Measurements from ENCODE around the gene CCDC88C. TPM values are rescaled to one million over a fixed set of nuclear protein-coding genes. Genes with fewer than 3 reads are reported as not detected.
"Not testable (repeated sequence)": the region's sequence is repeated elsewhere in the genome, so short reads cannot be mapped to it uniquely, and the experiment has no call there.

CCDC88C gene
- polyA plus RNA-seq, 3 donors, result 4.7 to 7.6 (median 5.8) TPM

DNA sequence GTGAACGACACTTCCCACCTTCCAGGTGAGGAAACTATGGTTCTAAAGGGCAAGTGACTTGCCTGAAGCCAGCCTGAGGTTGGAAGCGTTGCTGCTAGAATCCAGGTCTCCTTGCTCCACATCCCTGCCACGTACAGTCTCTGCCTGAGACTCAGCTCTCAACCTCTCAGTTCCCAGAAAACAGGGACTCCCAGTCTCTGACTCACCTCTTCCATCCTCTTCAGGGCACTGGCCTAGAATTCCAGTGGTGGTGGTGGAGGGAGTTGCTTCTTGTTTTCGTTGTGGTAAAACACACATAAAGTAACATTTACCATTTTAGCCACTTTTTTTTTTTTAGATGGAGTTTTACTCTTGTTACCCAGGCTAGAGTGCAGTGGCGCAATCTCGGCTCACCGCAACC, 180.4 kb downstream of the CCDC88C start:
- WGBS, 3 donors, result 88 to 90% (median 89%) methylated on average over 7 of the region's 7 CpGs
- H3K27ac ChIP-seq (ENCODE audit: low read depth, low read length), result no peak overlapping the region

DNA sequence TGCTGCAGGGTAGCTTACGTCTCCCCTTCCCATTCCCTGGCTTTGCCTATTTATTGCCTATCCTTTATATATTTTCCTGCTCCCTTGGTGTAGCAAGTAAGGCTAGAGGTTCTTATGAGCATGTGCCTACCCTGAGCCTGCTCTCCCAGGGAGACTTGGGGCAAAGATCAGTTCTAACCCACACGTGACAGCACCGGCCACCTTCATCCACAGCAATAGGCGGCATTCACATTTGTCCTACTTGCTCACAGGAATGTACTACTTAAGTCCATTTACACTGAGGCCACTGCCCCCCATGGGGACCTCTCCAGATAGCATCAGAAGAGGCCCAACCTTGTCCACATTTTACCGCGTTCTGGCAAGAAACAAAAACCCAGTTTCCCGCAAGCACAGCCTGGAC, 181.8 kb downstream of the CCDC88C start:
- WGBS, 3 donors, result 82 to 95% (median 93%) methylated on average over 7 of the region's 7 CpGs
- no peak overlapping the region for H3K27ac ChIP-seq (ENCODE audit: low read depth, low read length)

DNA sequence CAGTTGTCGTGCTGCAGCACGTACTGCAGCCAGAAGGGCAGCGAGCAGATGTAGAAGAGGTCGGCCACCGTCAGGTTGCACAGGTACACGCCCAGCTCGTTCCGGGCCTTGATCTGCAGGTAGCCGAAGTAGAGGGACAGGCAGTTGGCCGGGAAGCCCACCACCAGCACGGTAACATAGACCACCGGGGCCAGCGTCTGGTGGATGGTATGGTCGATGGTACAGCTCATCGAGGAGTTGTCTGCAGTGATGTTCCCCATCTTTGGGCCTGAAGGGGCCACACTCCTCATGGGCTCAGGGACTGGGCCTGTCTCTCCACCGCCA, 182.9 kb downstream of the CCDC88C start:
- whole genome bisulfite sequencing, 3 donors, result 96 to 98% (median 97%) methylated on average over 16 of the region's 16 CpGs
- H3K27ac ChIP-seq (ENCODE audit: low read depth, low read length), result no peak overlapping the region

DNA sequence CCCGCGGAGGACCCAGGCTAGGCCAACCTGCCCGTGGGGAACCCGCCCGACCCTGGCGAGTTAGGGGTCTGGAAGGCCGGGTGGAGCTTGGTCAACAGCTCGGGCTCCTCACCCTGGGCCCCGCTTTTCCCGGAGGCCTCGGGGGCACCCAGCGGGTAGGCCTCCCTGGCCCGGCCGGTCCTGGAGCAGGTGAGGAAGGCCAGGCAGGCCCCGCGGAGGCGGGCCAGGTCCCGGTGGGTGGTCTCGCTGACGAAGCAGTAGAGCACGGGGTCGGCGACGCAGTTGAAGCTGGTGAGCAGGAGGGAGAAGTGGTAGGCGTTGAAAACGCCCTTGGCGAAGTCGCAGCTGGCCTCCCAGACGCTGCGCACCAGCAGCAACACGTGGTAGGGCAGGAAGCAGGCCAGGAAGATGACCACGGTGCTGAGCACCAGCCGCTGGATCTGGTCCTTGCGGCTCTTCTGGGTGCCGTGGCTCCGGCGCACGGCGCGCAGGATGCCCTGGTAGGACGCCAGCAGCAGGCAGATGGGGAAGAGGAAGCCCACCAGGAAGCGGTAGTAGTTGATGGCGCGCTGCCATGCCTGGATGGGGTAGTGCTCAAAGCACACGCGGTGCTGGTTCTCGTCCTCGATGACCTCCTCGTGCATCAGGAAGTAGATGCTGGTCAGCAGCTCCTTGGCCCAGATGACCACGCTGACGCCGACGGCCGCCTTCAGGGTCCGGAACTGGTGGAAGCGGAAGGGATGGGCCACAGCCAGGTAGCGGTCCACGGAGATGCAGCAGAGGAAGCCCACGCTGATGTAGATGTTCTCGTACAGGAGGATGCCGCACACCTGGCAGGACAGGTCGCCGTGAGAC, 183.5 kb downstream of the CCDC88C start:
- 87 to 96% (median 89%) methylated on average over 63 of the region's 63 CpGs for WGBS, 3 donors
- no peak overlapping the region for H3K27ac ChIP-seq (ENCODE audit: low read depth, low read length)

DNA sequence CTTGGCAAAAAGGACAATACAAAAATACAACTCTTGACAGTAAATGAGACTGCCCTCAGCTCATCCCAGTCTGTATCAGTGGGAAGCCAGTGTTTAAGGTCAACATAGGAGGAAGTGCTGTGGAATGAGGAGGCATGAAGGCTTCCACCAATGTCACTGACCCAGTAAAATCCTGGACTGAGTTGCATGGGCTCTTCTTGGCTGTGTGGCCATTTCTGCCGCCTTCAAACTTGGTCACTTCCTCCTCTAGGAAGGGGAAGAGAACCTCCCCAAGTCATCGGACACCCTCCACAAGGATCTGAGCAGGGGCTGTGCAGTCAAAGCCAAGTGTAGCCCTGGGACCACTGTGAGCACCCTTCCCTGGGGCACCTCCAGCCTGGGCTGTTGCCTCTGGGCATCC, 185.0 kb downstream of the CCDC88C start:
- H3K27ac ChIP-seq (ENCODE audit: low read depth, low read length), result no peak overlapping the region
- 64 to 82% (median 74%) methylated on average over 2 of the region's 2 CpGs for WGBS, 3 donors

DNA sequence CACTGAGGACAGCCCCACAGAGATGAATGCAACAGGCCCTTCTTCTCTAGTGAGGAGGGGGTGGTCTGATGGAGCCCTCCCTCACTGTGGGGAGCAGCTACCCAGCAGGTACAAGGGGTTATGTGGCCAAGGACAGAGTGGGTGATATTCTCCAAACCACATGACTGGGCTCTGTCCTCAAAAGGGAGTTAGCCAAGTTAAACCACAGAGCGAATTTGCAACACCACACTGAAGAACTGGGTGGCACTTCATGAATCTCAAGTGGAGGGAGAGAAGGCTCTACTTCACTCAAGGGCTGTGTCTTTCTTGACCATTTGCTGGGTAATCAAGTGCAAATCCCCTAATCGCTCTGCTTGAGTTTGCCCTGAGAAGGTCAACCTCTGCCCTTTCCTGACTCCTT, 185.6 kb downstream of the CCDC88C start:
- H3K27ac ChIP-seq (ENCODE audit: low read depth, low read length), result no peak overlapping the region
- 75 to 95% (median 80%) methylated on average over 2 of the region's 2 CpGs for WGBS, 3 donors

DNA sequence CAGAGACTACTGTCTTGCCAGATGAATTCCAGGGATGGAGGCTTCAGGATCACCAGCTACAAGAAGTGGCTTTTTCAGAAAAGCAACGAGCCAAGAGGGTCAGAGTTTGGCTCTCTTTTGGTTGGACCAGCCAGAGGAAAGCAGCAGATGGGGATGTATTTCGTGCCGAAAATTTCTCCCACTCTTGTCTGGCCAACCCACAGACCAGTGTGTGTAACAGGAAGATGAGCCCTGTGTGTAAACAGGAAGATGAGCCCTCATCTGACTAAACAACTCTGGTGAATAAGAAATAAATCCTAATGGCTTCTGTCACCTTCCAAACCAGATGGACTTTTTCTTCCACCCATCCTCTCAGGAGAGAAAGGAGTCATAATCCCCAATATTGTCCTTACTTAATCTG, 186.2 kb downstream of the CCDC88C start:
- no peak overlapping the region for H3K27ac ChIP-seq (ENCODE audit: low read depth, low read length)
- WGBS, 3 donors, result 63 to 94% (median 74%) methylated on average over 3 of the region's 3 CpGs

DNA sequence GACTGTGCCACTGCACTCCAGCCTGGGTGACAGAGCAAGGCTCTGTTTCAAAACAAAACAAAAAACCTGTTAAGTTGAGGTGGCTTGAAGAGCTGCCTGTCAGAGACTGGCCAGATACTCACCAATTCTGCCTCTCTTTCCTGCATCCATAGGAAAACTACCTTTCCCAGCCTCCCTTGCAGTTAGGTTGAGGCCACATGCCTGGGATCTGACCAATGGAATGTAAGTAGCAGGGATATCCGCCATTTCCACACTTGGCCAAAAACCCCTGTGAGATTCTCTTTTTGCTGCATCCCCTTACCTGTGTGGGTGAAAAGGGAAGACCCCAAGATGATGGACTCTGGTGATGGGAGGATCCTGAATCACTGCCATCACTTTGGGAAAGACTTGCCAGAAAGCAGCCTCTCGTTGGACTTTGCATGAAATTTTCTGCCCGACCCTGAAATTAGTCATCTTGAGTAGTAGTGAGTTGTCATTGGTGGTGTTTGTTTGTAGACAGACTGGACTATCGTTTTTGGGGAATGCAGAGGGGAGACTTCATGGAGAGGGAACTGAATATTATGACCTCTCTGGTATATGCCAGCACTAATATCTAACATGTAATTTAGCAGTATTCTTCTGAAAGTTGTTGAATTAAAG, 187.1 kb downstream of the CCDC88C start:
- 92% methylated on average over 4 of the region's 4 CpGs for WGBS, 3 donors
- H3K27ac ChIP-seq (ENCODE audit: low read depth, low read length), result no peak overlapping the region

DNA sequence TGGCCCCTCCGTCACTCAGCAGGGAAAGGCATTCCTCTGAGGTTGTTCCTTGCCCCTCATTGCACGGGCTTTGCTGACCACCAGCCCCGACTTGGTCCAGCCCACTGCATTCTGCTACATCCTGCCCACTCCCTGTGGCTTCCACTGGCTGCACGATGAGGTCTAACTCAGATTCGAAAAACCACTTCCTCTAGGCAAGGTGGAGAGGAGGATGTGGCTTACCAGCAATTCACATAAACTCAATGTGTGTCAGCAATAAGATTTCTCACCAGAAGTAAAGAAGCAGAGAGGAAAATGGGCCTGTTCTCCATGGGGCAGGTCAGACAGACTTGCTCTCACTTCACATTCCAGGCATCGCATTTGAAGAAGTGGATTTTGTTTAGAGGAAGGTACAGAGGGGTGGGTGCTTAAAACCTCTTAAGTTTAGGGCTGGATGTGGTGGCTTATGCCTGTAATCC, 187.8 kb downstream of the CCDC88C start:
- H3K27ac ChIP-seq (ENCODE audit: low read depth, low read length), result no peak overlapping the region
- WGBS, 3 donors, result 49 to 91% (median 50%) methylated on average over 6 of the region's 6 CpGs

DNA sequence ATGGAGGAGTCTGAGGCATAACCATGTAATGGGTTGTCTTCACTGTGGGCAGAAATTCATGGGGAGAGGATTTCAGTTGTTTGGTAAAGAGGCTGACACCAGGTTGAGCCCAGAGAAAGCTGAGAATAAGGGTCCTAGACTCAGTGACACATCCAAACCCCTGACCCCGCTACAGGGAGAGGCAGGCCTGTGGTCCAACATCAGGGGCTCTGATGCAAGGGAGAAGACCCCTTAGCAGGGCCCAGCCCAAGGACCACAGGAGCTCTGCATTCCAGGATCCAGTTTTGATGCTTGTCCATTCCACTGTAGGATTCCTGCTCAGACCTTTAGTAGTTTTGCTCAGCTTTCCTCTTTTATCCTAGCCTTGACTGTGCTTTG, 188.6 kb downstream of the CCDC88C start:
- H3K27ac ChIP-seq (ENCODE audit: low read depth, low read length), result no peak overlapping the region
- 94 to 100% (median 94%) methylated on average over 1 of the region's 1 CpG for WGBS, 3 donors

DNA sequence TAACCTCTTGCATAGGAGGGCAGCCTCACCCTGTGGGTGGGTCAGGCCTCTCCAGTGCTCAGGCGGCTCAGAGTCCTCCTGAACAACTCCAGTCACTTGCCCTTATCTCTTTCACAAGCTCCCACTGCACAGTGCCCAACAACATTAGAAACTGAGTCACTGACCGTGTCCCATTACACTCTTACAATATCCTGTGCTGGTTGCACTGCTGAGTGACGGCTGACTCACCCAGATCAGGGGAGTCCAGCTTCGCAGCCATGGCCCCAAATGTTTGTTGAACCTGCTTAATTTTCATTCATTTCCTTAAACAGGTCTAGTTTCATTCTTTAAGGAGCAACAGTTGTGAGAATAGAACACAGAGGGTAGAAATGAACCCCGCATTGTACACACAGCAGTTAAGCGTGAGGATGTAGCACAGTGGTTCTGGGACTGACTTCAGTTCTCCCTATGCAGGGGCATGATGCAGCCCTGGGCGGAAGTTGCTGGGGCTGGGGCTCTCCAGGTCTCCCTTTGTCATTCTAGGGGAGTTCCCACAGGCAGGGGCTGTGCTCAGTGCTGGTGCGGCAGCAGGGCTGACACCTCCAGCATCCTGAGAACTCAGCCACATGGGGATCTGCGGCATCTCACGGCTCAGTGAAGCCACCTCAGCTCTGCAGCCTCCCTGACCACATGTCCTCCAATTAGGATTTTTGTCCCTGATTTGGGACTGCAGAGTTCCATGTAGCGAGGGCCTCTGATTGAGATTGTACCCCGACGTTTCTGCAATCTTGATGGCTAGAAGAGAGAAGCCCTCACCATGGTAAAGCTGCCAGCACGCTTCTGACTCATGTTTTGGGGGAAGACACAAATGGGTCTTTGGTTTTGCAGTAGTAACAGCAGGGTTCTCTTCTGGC, 189.3 kb downstream of the CCDC88C start:
- WGBS, 3 donors, result 84 to 94% (median 87%) methylated on average over 14 of the region's 14 CpGs
- no peak overlapping the region for H3K27ac ChIP-seq (ENCODE audit: low read depth, low read length)

DNA sequence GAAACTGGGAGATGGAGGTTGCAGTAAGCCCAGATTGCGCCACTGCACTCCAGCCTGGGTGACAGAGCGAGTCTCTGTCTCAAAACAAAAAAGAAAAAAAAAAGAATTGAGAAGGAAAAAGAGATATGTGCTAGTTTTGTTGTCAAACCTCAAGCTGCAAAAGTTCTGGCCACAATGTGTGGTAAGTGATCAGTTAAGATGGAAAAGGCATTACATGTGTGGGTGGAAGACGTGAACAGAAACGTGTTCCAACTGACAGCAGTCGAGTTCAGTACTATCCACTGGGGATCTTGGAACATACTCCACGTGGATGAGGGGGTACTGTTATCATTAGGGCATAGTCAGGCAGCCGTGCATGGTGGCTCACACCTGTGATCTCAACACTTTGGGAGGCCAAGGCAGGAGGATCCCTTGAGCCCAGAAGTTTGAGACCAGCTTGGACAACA, 190.4 kb downstream of the CCDC88C start:
- 81 to 87% (median 86%) methylated on average over 7 of the region's 7 CpGs for WGBS, 3 donors
- no peak overlapping the region for H3K27ac ChIP-seq (ENCODE audit: low read depth, low read length)

DNA sequence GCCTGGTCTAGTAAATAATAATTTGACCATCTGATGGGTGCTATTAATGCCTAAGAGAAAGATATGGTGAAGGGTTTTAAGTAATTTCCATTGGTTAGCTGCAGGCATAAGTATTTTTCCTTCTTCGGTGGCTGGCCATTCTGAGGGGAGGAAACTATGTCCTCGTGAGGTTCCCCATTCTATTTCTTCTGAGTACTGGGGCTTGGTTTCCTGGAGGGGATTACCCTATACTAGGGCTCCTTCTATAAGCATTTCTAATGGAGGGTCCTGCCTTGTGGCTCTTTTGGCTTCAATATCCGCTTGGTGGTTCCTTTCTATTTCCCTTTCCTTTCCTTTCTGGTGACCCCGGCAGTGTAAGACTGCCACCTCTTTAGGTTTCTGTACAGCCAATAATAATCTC, 191.3 kb downstream of the CCDC88C start:
- H3K27ac ChIP-seq (ENCODE audit: low read depth, low read length), result not testable (repeated sequence)
- 72 to 90% (median 86%) methylated on average over 4 of the region's 4 CpGs for WGBS, 3 donors

DNA sequence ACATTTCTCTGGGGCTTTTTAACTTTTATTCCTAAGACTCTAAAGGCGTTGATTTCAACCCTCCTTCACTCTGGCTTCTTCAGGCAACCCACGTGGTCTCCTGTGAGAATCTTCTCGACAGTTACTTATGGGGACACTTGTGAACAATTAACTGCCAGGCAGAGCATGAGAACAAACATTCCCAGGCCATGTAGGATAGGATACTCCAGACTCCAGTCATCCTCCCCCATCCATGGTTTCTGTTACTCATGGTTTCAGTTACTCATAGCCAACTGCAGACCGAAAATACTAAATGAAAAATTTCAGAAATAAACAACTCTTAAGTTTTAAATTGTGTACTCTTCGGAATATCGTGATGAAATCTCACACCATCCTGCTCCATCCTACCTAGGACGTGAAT, 192.6 kb downstream of the CCDC88C start:
- no peak overlapping the region for H3K27ac ChIP-seq (ENCODE audit: low read depth, low read length)
- WGBS, 3 donors, result 89 to 96% (median 94%) methylated on average over 7 of the region's 7 CpGs

DNA sequence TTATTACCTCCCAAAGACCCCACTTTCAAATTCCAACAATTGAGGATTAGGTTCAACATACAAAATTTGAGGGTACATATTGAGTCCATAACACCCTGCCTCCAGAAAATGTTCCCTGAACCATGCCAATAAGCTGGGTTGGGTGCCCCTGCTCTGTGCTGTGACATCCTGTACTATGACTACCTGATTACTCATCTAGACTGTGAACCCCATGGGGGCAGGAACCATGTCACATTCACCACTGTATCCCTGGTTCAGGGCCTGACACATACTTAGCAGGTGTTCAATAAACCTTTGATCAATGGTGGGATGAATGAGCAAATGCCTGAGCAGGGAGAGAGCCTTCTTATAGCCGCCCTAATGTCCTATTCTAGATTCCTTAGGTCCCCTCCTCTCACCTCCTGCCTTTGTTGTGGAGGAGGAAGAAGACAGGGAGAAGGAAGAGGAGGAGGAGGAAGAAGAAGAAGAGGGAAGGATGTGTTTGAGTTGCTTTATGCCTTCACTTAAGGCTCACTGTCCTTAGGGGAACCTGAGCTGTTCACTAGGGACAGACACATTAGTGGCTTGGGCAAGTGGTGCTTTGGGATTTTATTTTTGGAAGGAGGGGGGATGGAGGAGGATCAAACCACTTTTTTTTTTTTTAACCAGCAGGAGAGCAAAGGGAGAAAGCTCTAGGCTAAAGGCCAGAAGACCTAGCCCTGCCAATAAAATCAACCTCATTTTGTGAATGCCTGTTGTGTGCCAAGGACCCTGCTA, 194.4 kb downstream of the CCDC88C start:
- H3K27ac ChIP-seq (ENCODE audit: low read depth, low read length), result no peak overlapping the region
- WGBS, 3 donors, result 89 to 94% (median 93%) methylated on average over 1 of the region's 1 CpG

All from adipose tissue (tissue), 3 donors.